GM18861 (cell line): ENCODE measurements around the gene CHL1.
A peak's percentile ranks its signal among the peaks of the same experiment; 100 is the strongest.

Experiments
- ATAC-seq: cut with Tn5 transposase; IDR thresholded peaks from one replicate; pipeline ENCODE4 v1.9.1; 2021; ENCODE audit not compliant: unreplicated experiment

The CHL1 gene

DNA sequence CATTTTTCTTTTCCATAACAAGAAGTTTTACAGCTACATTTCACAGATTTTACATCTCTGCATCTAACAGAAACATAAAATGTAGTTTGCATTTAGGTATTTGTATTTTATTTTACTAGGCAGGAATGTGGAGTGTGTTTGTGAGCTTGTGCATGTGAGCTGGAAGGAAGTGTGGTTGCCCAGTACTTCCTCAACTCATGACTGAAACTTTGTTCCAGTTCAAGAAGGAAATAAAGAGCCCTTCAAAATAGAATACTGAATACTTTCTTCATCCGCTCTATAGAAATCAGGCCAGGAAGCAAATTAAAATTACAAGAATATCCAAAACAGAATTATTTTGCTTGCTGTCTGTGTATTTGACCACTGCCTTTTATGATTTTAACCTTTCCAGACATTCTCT is 81.3 kb downstream of the CHL1 start:
- peak; percentile 15 for ATAC-seq

DNA sequence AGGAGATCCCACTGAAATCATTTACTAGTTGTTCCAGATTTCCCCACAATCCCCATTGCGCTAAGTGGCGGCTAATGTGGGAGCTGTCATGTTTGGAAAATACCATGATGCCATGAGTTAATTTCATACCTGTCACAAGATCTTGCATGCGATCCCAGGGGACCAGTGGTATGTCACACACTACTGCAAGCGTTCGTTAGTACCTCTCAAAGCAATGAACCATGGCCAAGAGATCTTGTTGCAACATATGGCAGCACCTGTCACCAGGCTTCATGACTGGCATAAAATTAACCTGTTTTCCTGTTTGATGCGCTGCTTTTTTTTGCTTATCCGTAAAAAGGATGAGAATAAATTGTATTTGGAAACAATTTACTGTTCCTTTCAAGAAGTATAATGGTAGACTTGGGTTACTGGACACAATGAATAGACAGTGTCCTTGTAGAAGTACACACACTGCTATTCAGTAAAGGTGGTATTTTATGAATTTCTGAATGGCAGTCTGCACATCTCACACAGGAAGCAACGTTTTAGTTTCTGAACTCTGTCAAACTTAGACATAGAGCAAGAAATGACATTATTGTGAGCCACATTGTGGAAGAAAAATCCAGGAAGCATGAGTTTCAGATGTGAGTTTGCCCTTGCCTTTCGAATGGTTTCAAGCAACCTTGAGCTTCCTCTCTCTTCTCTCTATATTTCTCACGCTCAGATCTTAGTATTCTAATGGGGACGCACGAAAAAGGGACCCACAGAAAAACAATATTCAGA is 81.9 kb downstream of the CHL1 start:
- ATAC-seq: peak; percentile 66

DNA sequence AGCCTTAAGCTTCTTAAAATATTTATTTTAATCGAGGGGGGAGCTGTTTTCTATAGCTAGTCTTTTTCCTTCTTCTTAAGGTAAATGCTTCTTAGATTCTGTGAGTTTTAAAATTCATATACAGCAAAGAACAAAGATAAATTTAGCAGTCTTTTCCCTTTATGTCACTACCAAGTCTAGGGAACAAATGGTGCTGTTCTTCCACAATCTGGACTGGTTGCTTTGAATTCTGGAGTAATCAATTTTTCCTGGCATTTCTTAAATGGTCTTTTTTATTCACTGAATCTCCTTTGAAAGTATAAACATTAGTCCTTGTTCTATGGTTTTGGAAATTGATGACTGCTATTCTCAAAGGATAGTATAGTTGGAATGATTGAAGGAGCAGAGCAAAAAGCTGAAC is 82.8 kb downstream of the CHL1 start:
- no peak for ATAC-seq

DNA sequence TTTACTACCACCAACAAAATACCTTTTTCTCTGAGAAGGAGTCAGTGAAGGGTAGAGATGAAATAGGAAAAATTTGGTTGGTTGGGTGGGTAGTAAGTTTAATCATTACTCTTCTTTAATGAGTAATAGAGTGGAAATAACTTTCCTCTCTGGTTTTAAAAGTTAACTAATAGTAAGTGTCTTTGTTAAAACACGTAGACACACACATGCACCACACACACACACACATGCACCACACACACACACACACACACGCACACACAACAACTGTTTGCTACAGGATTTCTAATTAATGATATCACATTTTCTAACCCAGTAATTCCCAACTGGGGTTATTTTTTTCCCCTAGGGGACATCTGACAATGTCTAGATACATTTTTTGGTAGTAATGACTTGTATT is 84.1 kb downstream of the CHL1 start:
- ATAC-seq: peak; percentile 25

DNA sequence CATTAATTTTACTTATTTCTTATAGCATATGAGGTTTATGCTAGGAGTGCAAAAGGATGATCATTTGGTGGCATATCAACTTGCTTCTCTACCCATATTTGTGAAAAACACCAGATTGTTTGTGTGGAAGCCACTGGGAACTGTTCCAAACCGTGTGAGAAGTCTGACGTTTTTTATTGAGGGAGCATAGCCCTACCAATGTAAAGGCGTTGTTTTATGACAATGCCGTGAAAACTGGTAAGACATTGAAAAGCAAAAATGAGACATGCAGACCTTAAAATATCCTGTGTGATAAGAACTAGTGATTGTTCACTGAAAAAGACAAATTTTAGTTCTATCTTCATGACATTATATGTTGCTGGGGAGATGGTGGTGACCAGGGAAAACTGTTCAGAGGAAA is 87.8 kb downstream of the CHL1 start:
- ATAC-seq: no peak

DNA sequence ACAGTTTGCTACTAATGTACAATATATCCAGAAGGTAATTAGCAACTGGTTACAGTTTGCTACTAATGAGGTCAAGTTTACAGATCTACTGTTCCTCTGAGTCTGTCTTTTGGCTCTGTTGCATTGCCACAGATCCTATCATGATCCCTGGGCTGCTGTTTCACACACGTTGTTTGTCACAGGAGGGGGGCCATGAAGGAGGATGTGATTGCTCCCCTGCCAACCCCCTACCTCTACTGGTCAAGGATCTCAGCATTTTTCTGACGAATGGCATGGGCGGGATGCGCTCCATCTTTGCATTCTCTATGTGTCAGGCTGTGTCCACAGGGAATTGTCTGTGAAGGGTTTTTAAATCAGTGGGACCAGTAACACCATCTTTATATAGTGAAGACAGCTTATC is 91.9 kb downstream of the CHL1 start:
- no peak for ATAC-seq

DNA sequence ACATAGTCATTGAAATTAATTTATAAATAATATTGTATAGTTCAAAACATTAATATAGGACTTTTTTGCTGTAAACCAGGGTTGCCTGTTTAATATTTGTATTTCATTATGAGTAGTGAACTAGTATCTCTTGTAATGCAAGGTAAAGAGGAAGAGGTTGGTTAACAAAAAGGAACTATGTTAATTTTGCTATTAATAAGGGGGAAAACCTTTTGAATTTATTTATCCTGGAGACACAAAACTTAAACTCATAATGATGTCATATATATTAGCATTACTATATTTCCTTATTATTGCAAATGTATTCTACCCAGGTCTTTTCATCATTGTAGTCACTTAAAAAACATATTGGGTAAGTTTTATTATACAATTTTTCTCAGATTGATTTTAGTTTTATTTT is 94.5 kb downstream of the CHL1 start:
- no peak for ATAC-seq

DNA sequence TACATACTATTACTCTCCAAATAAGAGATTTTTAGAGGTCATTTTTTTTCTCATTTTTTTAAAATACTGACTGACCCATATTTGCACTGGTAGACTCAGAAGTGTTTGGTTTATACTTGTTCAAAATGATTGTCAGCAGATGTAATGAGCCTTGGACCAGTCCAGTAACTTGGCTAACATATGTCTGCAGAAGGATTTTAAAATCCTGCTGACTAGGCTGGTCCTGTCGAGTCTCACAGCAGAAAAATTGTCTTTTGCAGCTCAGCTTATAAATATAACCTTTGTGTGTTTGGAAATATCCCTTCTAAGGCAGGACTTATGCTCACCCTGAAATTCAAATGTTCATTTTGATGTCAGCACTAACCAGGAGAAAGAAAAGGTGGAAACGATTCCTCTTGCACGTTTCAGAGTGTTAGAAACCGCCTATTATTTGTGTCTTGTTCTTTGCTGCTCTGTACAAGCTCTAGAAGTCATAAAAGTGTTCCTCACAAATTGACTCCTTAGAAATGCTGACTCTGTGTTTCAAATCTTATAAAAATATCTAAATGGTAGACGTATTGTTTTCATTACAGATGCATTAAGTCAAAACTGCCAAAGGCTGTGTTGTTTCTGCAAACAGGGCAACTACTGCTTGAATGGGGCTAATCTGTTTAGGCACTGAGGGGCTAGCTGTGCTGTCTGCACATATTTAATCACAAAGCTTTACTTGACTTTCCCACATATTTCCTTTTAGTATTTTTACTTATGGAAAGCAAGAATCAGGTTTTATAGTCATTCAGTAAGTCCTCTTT is 95.3 kb downstream of the CHL1 start:
- no peak for ATAC-seq

DNA sequence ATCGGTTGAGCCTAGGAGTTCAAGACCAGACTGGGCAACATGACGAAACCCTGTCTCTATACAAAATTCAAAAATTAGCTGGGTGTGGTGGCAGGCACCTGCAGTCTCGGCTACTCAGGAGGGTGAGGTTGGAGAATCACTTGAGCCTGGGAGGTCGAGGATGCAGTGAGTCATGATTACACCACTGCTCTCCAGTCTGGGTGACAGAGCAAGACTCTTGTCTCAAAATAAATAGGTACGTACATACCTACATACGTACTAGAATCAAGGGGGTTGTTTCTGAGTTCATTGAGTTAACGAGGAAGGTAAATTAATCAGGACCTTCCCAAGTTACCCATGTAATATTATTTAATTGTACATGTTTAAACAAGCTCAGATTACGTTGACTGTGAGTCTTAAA is 97.5 kb downstream of the CHL1 start:
- ATAC-seq: no peak

DNA sequence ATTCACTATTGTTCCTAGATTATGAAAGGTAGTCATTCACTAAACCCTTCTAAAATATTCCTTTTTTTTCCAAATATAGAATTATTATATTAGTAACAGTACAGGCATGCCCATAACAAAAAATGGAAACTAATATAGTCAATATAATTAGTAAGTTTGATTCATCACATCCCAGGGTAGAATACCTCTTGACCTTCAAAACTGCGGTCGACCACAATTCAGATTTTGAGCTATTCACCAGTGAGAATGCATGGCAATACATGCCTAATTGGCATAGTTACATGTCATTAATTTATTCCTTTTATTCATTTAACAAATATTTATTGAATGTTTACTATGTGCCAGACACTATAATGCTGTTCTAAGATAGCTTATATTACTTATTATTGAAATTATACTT is 98.0 kb downstream of the CHL1 start:
- no peak for ATAC-seq

DNA sequence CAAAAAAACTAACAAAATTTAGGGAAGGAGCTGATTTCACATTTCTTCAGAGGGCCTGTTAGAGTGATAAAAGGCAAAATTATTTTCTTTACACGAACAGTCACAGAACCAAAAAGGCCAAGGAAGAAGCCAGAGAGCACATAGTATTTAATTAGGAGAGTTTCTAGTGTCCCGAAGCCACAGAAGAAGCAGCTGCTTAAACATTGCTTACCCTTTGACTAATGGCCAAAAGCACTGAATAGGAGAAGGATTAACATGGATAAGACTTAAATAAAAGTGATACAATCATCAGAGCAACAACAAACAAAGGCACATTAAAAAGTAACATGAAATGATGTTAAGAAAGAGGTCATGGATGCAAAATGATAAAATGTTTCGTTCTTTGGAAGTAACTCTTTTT is 98.6 kb downstream of the CHL1 start:
- ATAC-seq: no peak

DNA sequence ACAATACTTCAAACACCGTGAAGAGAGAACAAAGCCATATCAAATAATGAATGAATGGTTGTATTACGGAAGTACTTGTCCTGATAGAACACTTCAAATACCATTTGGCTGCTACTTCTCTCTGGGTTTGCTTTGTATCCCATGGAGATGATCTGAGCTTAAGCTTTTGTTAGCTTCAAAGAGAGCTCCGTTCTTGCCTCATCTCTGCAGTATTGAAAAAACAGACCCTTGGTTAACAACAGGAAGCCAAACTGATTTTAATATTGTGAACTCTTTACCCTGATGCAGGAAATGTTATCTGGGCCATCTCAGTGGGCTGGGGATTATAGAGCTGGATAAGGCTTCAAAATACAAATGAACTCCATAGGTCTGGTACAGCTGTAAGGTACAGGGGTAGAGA is 101.0 kb downstream of the CHL1 start:
- peak; percentile 33 for ATAC-seq

DNA sequence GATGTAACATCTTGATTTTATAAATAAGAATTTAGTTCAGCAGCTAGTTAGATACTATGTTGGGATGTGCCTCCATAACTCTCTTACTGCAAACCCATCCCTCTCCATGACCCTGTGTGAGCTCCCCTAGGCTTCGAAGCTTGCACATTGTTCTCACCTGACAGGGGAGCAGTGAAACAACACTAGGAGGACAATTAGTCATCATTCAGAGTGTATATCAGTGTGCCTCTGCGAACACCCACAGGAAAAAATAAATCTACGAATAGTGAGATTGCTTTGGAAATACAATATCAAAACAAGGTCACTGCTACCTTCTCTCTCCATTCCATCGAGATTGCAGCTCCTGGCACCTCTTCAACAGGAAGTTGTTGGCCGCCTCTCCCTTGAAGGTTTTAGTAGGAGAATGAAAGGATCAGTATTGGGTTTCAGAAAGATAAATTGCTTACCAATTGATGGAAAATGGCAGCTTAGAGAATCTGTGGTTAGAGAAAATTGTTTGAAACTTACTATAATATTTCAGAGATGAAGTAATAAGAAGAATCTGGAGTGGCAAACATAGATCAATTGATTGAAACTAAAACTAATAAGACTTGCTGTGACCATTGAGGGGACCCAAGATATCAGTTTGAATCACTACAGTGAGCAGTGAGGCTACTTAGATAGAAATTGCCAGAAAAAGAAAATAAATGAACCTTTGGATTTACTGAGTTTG is 103.2 kb downstream of the CHL1 start:
- ATAC-seq: peak; percentile 55

DNA sequence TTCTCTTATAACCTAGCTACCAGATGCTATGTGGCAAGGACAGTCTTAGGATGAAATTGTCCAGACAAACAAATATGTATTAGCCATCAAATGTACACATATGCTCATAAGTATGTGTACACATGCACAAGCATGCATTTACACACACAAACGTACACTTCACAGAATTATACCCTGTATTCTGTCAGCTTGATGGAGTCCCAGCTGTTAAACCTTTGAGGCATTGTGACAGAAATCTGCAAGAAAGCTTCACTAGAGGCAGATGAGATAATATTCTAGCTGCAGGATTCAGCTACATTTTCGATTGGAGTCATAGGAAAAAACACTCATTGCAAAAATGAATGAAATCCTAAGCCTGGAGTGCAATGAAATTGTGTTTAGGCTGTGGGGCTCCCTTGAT is 110.6 kb downstream of the CHL1 start:
- ATAC-seq: no peak

DNA sequence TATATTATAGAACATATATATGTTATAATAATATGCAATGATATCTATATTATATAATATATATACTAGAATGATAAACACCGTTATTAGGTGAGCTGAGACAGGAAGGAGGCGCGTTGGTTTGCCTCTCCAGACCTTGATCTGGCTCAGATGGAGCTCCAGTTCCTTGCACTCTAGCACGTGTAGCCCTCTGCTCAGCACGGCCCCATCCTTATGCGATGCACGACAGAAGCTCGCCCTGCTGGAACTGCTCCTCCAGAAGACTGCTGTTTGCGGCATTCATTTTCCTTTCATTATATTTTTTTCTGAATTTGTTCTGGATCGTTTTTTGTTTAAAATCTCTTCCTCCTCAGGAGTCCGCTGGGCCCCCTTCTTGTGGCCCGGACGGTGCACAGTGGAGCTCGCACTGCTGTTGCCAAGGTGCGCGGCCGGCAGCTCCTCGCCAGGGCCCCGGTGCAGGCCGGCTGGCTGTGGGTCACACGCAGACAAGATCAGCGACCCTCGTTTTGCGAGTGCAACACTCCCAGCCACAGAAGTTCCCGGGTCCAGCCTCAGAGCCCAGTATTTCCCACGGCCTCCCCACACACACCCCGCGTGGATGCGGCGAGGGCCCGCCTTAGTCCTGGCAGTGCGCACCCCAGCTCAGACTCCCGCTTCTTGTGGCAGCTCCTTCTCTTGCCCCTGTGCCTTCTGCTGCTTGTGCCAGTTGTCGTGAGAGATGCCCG is 112.2 kb downstream of the CHL1 start:
- no peak for ATAC-seq

DNA sequence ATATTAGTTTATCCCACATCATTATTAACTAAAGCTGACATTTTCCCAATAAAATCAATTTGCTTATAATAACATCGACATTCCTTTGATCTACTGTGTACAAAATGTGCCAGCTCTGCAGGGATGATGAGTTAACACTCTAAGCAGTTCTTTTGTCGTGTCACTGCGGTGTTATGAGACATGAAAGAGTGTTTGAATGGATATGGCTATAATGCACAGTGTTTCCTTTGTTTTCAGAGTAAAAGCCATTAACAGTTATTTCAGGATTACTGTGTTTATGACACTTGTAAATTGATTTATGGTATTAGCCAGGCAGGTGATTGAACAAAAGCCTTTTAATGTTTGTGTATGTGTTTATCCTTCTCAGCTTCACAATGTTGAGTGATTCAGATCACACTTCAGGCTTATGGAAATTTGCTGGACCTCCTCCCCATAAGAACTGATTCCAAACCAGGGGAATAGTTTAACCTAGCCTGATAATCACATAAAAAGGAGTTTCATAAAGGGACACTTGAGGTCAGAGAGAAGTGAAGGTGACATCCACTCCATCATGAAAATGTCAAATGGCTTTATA is 115.7 kb downstream of the CHL1 start:
- no peak for ATAC-seq

DNA sequence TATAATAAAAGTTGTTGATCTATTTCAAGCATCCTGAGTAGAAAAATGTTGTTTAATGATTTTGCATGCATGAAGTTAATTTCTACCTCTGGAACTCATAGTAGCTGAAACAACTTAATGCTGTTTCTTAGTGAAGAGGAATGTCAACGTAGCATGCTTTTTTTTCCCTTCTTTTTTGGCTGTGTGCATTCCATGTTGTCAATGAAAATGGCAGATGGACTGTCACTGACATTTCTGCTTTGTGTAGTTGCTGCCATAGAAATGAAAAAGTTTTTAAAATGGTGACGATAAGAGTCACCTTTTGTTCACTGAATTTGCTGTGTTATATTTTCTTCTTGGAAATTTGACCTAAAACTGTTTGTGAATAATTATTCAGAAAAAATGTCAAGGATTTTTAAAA is 116.3 kb downstream of the CHL1 start:
- no peak for ATAC-seq

DNA sequence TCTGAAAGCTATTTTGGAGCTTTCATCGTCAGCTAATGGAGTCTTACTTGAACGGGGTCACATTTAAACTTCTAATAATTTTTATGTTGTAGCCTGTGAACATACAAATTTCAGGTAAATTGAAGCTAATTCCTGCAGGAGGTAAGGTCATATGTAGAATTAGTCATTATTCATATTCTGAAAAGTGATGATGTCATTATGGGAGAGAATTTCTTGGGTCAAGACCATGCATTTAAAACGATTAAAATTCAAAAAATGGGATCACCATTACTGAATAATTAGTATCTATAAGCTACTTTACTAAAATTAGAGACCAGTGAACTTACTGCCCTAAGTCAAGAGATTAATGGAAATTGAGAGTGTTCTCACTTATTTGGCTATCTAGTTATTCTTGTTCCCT is 120.4 kb downstream of the CHL1 start:
- ATAC-seq: no peak

DNA sequence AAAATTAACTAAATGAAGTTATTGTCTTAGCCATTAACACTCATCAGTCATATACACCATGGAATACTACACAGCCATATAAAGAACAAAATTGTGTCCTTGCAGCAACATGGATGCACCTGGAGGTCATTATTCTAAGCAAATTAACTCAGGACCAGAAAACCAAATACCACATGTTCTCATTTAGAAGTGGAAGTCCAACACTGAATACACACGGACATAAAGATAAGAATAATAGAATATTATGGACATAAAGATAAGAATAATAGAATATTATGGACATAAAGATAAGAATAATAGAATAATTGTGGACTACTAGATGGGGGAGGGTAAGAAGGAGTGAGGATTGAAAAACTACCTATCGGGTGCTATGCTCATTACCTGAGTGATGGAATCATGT is 122.3 kb downstream of the CHL1 start:
- ATAC-seq: no peak

DNA sequence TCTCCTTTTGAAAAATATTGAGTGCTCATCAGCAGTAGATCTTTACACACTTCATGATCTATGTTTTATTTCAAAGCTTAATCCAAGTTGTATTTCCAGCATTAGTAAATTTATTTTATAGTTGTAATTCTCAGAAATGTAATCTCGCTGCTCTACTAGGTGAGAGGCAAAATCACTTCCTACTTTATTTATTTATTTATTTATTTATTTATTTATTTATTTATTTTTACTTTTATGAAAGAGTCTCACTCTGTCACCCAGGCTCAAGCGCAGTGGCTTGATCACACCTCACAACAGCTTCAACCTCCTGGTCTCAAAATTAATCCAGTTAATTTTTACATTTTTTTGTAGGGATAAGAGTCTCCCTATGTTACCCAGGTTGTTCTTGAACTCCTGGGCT is 127.9 kb downstream of the CHL1 start:
- ATAC-seq: no peak

DNA sequence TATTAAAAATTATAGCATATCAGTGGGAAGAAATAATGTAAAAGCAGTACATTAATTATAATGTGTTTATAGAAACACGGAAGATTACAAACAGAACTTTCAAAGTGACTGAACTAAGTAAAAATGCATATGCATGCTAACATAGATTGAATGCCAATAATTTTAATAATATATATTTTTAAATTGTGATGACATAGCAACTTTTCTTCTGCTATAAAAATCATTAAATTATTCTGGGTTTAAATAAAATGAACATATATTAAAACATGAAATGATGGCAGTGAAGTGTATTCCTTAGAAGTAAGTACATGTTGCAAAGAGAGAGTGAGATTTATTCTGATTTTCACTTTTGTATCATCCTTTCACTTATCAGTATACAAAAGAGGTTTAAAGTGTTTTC is 128.9 kb downstream of the CHL1 start:
- ATAC-seq: no peak
